ENCODE measurements around the gene TIFAB. TPM values are rescaled to one million over a fixed set of nuclear protein-coding genes. Genes with fewer than 3 reads are reported as not detected.

Gene TIFAB
- total RNA-seq, 1 donor = not detected

GRCh38 chr5:135405082-135405481, 47.1 kb downstream of the TIFAB start:
- no peak overlapping the region for H3K4me3 ChIP-seq (ENCODE audit: low read depth, low read length)
- no peak for TF ChIP-seq CTCF (IDR thresholded peaks at IDR 0.05; ENCODE audit: insufficient read depth, low read depth, low read length)

GRCh38 chr5:135402031-135402430, 50.1 kb downstream of the TIFAB start:
- TF ChIP-seq CTCF (IDR thresholded peaks at IDR 0.05; ENCODE audit: insufficient read depth, low read depth, low read length) = no peak
- DNase-seq (ENCODE audit: low read depth) = no peak
- H3K4me3 ChIP-seq (ENCODE audit: low read depth, low read length) = no peak overlapping the region

More at GRCh38 chr5:135405082-135405481, 47.1 kb downstream of the TIFAB start:
- no peak for DNase-seq (ENCODE audit: low read depth)

GRCh38 chr5:135400866-135401265, 51.3 kb downstream of the TIFAB start:
- DNase-seq (ENCODE audit: low read depth) = no peak
- TF ChIP-seq CTCF (IDR thresholded peaks at IDR 0.05; ENCODE audit: insufficient read depth, low read depth, low read length) = no peak
- no peak overlapping the region for H3K4me3 ChIP-seq (ENCODE audit: low read depth, low read length)

- peak overlapping the region; percentile 72 for H3K4me3 ChIP-seq (ENCODE audit: low read depth, low read length)
- no peak for TF ChIP-seq CTCF (IDR thresholded peaks at IDR 0.05; ENCODE audit: insufficient read depth, low read depth, low read length)
- no peak for DNase-seq (ENCODE audit: low read depth)
Observed at GRCh38 chr5:135399794-135400542, 52.2 kb downstream of the TIFAB start.

GRCh38 chr5:135398855-135399793, 53.0 kb downstream of the TIFAB start, which contains the start of gene MACROH2A1:
Gene MACROH2A1 (minus strand): TSS chr5:135399231. CDS start chr5:135389093, 10,138 bp downstream.
- DNase-seq (ENCODE audit: low read depth) = peak; percentile 82
- TF ChIP-seq CTCF (IDR thresholded peaks at IDR 0.05; ENCODE audit: insufficient read depth, low read depth, low read length) = no peak
- H3K4me3 ChIP-seq (ENCODE audit: low read depth, low read length) = peak within 1 kb of the TSS; percentile 72

- DNase-seq (ENCODE audit: low read depth) = peak; percentile 38
- peak overlapping the region; percentile 72 for H3K4me3 ChIP-seq (ENCODE audit: low read depth, low read length)
- no peak for TF ChIP-seq CTCF (IDR thresholded peaks at IDR 0.05; ENCODE audit: insufficient read depth, low read depth, low read length)
Observed at GRCh38 chr5:135398160-135398854, 53.8 kb downstream of the TIFAB start.
